Breast epithelium (tissue), 4 donors: ENCODE measurements around the gene FKRP. TPM values are rescaled to one million over a fixed set of nuclear protein-coding genes. Genes with fewer than 3 reads are reported as not detected.
A peak's percentile ranks its signal among the peaks of the same experiment; 100 is the strongest.

ENCODE experiments used
- DNase-seq, 2 donors: peaks; one replicate each; pipeline ENCODE4 v3.0.0-alpha.2; 2019; ENCODE audit warnings: low spot score in 2 of 2
- H3K27ac ChIP-seq, 2 donors: fragments of 200-600 bp; sonication (generic) in 1 of 2; one replicate each; pipeline ENCODE4 v1.5.1; 2016 to 2019; ENCODE audit warnings: mild to moderate bottlenecking in 1 of 2
- H3K27me3 ChIP-seq, 2 donors: fragments of 200-600 bp; sonication (generic) in 1 of 2; one replicate each; pipeline versions ENCODE4 v1.5.1 to v1.6.0; 2017 to 2019; ENCODE audit warnings: control low read depth in 1 of 2, mild to moderate bottlenecking in 1 of 2
- H3K36me3 ChIP-seq: fragments of 200-600 bp; one replicate; pipeline ENCODE4 v1.5.1; 2019
- H3K4me1 ChIP-seq, 2 donors: fragments of 200-600 bp; sonication (generic); one replicate each; pipeline ENCODE4 v1.5.1; 2016 to 2019; ENCODE audit warnings: control low read depth in 1 of 2
- H3K4me3 ChIP-seq, 3 donors: fragments of 200-600 bp; sonication (generic); 1 replicate in 2 of 3; 2 replicates in 1 of 3; pipeline ENCODE4 v1.5.1; 2016 to 2019; ENCODE audit warnings: mild to moderate bottlenecking in 3 of 3, moderate library complexity in 2 of 3
- H3K9me3 ChIP-seq, 2 donors: fragments of 200-600 bp; sonication (generic) in 1 of 2; one replicate each; pipeline ENCODE4 v1.5.1; 2016 to 2019; ENCODE audit warnings: control low read depth in 1 of 2
- CTCF ChIP-seq, 3 donors: fragments of 450-650 bp; IDR thresholded peaks; one replicate each; pipeline ENCODE4 v1.5.1; 2016 to 2017; ENCODE audit warnings: antibody characterized with exemption in 3 of 3, mild to moderate bottlenecking in 3 of 3, moderate library complexity in 3 of 3
- POLR2A ChIP-seq: fragments of 450-650 bp; IDR thresholded peaks from one replicate; pipeline ENCODE4 v1.6.1; 2016; ENCODE audit warnings: antibody characterized with exemption, mild to moderate bottlenecking, moderate library complexity
- POLR2AphosphoS5 ChIP-seq, 3 donors: sonication (generic); formaldehyde crosslinking; IDR thresholded peaks; one replicate each; pipeline ENCODE4 v1.6.1; 2017; ENCODE audit warnings: antibody characterized with exemption in 3 of 3
- intact Hi-C: fragments of 100-400 bp; cut with DNase I; formaldehyde crosslinking; loops from one replicate; pipeline ENCODE4 v1.15.1; 2023; ENCODE audit warnings: low total_unique reads
- total RNA-seq, 3 donors: library from RNA; depleted of rRNA; stranded (reverse); fragments of >200 nt; gene quantifications; one replicate each; pipeline ENCODE4 v1.1.0, GENCODE V29; 2016

The FKRP gene
- total RNA-seq, 3 donors from 2014 or later = 11.4 to 23.1 (median 12.1) TPM

GRCh38 chr19:46755077-46755852, 9.4 kb downstream of the FKRP start:
- H3K27me3 ChIP-seq = no peaks in the 10 kb centered on the region
- intact Hi-C loops = loop anchor here (10.0 kb wide), 1 partner anchor 250 kb away; no protein-coding TSS in a partner anchor
- peaks cover 0 to 7% of the 10 kb centered on the region in 2 donors for H3K4me1 ChIP-seq
- peak overlapping the region in 1 of 2 donors; percentile 32 for H3K27ac ChIP-seq
- no peaks in the 10 kb centered on the region for H3K36me3 ChIP-seq
- no peak overlapping the region for H3K4me3 ChIP-seq
- TF ChIP-seq CTCF (IDR thresholded peaks at IDR 0.05) = no peak
- no peak for TF ChIP-seq POLR2AphosphoS5 (IDR thresholded peaks at IDR 0.05)
- TF ChIP-seq POLR2A = no peak
- H3K9me3 ChIP-seq = no peaks in the 10 kb centered on the region
- no peak for DNase-seq

GRCh38 chr19:46755853-46756543, 10.1 kb downstream of the FKRP start:
- TF ChIP-seq POLR2AphosphoS5 (IDR thresholded peaks at IDR 0.05) (no peak), POLR2A (no peak), CTCF (IDR thresholded peaks at IDR 0.05) (no peak)
- intact Hi-C loops = loop anchor here (10.0 kb wide), 1 partner anchor 249 kb away; no protein-coding TSS in a partner anchor
- Histone ChIP-seq H3K9me3 (no peaks in the 10 kb centered on the region), H3K4me1 (peaks cover 0 to 7% of the 10 kb centered on the region in 2 donors), H3K27me3 (no peaks in the 10 kb centered on the region), H3K4me3 (no peak overlapping the region), H3K36me3 (no peaks in the 10 kb centered on the region), H3K27ac (no peak overlapping the region)
- DNase-seq = no peak

- Histone ChIP-seq H3K27ac (no peak overlapping the region), H3K27me3 (no peaks in the 10 kb centered on the region), H3K4me3 (no peak overlapping the region), H3K36me3 (no peaks in the 10 kb centered on the region), H3K9me3 (no peaks in the 10 kb centered on the region), H3K4me1 (peaks cover 4 to 7% of the 10 kb centered on the region in 2 donors)
- intact Hi-C loops = loop anchor here (10.0 kb wide), 1 partner anchor 248 kb away; no protein-coding TSS in a partner anchor
- no peak for DNase-seq
- TF ChIP-seq CTCF (IDR thresholded peaks at IDR 0.05) = no peak
- TF ChIP-seq POLR2AphosphoS5 (IDR thresholded peaks at IDR 0.05) = no peak
- TF ChIP-seq POLR2A = no peak
Measured at GRCh38 chr19:46756544-46756888, 10.7 kb downstream of the FKRP start.

- DNase-seq = no peak
- Histone ChIP-seq H3K36me3 (no peaks in the 10 kb centered on the region), H3K4me1 (peaks cover 6 to 7% of the 10 kb centered on the region in 2 donors), H3K27me3 (no peaks in the 10 kb centered on the region), H3K9me3 (no peaks in the 10 kb centered on the region), H3K4me3 (no peak overlapping the region), H3K27ac (peak overlapping the region; percentile 92 to 93)
- intact Hi-C loops = loop anchor here (10.0 kb wide), 1 partner anchor 246 kb away; no protein-coding TSS in a partner anchor
- TF ChIP-seq POLR2AphosphoS5 (IDR thresholded peaks at IDR 0.05) (no peak), POLR2A (no peak), CTCF (IDR thresholded peaks at IDR 0.05) (no peak)
Measured at GRCh38 chr19:46759206-46759605, 13.3 kb downstream of the FKRP start.
